OCI-LY7 (cell line): ENCODE data around the gene SNAPC4. TPM values are rescaled to one million over a fixed set of nuclear protein-coding genes. Genes with fewer than 3 reads are reported as not detected.
"Not testable (repeated sequence)": the region's sequence is repeated elsewhere in the genome, so short reads cannot be mapped to it uniquely, and the experiment has no call there.

ENCODE experiments used
- BruUV-seq: library from RNA; stranded (reverse); fragments of 400-500 nt; replicated peaks from 2 replicates; lab custom pipeline; 2021; lab: Mats Ljungman, UMichigan
- CTCF ChIA-PET: fragments of 300-600 bp; sonication (Branson Sonifier 250); formaldehyde crosslinking; loops from one replicate; lab custom pipeline; 2022; ENCODE audit warnings: antibody characterized with exemption; ENCODE audit not compliant: unreplicated experiment; lab: Charles Lee
- POLR2A ChIA-PET: fragments of 300-600 bp; sonication (Branson Sonifier 250); formaldehyde crosslinking; loops from one replicate; lab custom pipeline; 2022; ENCODE audit warnings: antibody characterized with exemption; lab: Charles Lee
- DNase-seq: peaks from one replicate; pipeline ENCODE4 v3.0.0-alpha.2; 2015; ENCODE audit warnings: low spot score
- H2AFZ ChIP-seq: fragments of 200-600 bp; sonication (generic), shearing (Covaris generic); 2 replicates; pipeline ENCODE4 v1.6.1; 2014; ENCODE audit warnings: mild to moderate bottlenecking, antibody characterized with exemption, low read length, moderate library complexity
- H3K27ac ChIP-seq: fragments of 200-600 bp; sonication (generic); 2 replicates; pipeline ENCODE4 v1.5.1; 2014; ENCODE audit warnings: mixed run types, low read depth, mild to moderate bottlenecking, moderate library complexity, low read length, inconsistent platforms; ENCODE audit not compliant: poor library complexity, severe bottlenecking
- H3K36me3 ChIP-seq: fragments of 200-600 bp; sonication (generic); 2 replicates; pipeline ENCODE4 v1.6.1; 2014; ENCODE audit warnings: mild to moderate bottlenecking, antibody characterized with exemption, low read length, moderate library complexity, mixed read lengths; ENCODE audit not compliant: insufficient read depth
- H3K4me1 ChIP-seq: fragments of 200-600 bp; sonication (generic); 2 replicates; pipeline ENCODE4 v1.5.1; 2014; ENCODE audit warnings: mild to moderate bottlenecking, low read length; ENCODE audit not compliant: insufficient read depth, poor library complexity, severe bottlenecking
- H3K4me2 ChIP-seq: fragments of 200-600 bp; sonication (generic); 2 replicates; pipeline ENCODE4 v1.6.1; 2014; ENCODE audit warnings: mild to moderate bottlenecking, low read length
- H3K4me3 ChIP-seq: fragments of 200-600 bp; sonication (generic); 2 replicates; pipeline ENCODE4 v1.5.1; 2014; ENCODE audit warnings: mild to moderate bottlenecking, low read depth, low read length; ENCODE audit not compliant: poor library complexity, severe bottlenecking
- H3K79me2 ChIP-seq: fragments of 200-600 bp; sonication (generic); 2 replicates; pipeline ENCODE4 v1.6.1; 2016; ENCODE audit warnings: low read depth, mild to moderate bottlenecking, low read length, moderate library complexity, mixed read lengths; ENCODE audit not compliant: insufficient read depth
- H3K9me2 ChIP-seq: fragments of 200-600 bp; sonication (generic); 2 replicates; pipeline ENCODE4 v1.6.1; 2016; ENCODE audit warnings: mild to moderate bottlenecking, low read length, mixed read lengths; ENCODE audit not compliant: insufficient read depth
- H3K9me3 ChIP-seq: fragments of 200-600 bp; sonication (generic); 2 replicates; pipeline ENCODE4 v1.6.1; 2014; ENCODE audit warnings: mild to moderate bottlenecking, mixed run types, low read length, mixed read lengths
- H4K20me1 ChIP-seq: fragments of 200-600 bp; sonication (generic); 2 replicates; pipeline ENCODE4 v1.6.1; 2014; ENCODE audit warnings: mild to moderate bottlenecking, antibody characterized with exemption, low read length, moderate library complexity, mixed read lengths; ENCODE audit not compliant: insufficient read depth
- EZH2phosphoT487 ChIP-seq: fragments of 200-600 bp; sonication (generic); IDR thresholded peaks from 2 replicates; pipeline ENCODE4 v1.6.1; 2018; ENCODE audit warnings: low read depth, borderline replicate concordance, mild to moderate bottlenecking, mixed run types, antibody characterized with exemption, low read length, moderate library complexity, mixed read lengths
- intact Hi-C: fragments of 100-400 bp; cut with micrococcal nuclease; formaldehyde crosslinking; loops from one replicate; pipeline ENCODE4 v1.10.0; 2022; ENCODE audit not compliant: unreplicated experiment
- total RNA-seq, 2 experiments: library from RNA; depleted of rRNA in 1 of 2; stranded (reverse); fragments of >200 nt in 1 of 2; shearing (Covaris generic) in 1 of 2; gene quantifications; 2 replicates each; pipeline ENCODE4 v1.2.3, GENCODE V29; 2014 to 2022
- TF ChIP-seq, protein P1 (sequence below): fragments of 200-600 bp; sonication (generic); conservative IDR thresholded peaks from 2 replicates; pipeline ENCODE4 v1.5.1; 2014; ENCODE audit warnings: mild to moderate bottlenecking, antibody characterized with exemption, low read length, moderate library complexity, mixed read lengths

SNAPC4 gene
- total RNA-seq, 2 experiments from 2014 or later = 13.4 to 16.8 TPM

DNA sequence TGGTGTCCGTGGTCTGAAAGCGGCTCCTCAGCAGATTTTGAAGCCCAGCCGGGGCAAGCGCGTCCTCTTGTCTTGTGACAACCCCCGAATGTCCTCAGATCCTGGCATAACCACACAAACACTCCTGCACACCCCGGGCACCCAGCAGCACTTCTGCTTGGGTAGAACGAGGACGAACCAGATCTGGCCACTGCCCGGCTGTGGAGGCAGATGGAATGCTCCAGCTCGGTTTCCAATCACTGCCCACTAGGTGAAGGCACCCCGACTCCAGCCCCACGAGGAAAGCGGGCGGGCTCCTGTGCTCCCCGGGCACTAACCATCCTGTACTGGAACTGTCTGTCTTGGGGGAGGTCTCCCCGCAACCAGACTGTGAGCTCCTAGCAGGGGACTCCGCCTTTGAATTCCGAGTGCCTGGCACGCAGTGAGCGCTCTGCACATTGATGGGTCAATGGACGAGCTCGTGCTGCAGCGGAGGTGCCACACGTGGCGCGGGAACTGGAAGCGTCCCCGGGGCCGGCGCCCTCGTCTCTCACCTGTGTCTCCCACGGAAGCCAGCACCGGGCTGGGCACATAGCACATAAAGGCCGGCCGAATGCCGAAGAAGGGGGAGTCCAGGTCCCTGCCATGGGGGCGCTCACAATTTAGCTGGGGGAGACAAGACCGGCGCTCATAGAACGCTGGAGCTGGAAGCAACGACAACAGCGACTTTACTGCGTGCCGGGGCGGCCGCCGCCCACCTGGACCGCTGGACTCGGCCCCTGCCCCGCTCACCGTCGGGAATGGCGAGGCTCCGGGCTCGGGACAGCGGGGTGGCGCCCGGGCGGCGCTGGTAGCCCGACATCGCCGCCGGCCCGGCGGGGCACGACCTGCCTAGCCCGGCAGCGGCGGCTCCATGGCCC is 9.8 kb upstream of the SNAPC4 start:
- Histone ChIP-seq H3K4me2 (peak overlapping the region; percentile 100), H3K36me3 (peaks cover 71% of the 10 kb centered on the region), H3K79me2 (peaks cover 49% of the 10 kb centered on the region), H2AFZ (no peak overlapping the region), H3K9me3 (no peaks in the 10 kb centered on the region), H4K20me1 (no peaks in the 10 kb centered on the region), H3K4me3 (peak overlapping the region; percentile 92), H3K9me2 (no peaks in the 10 kb centered on the region), H3K4me1 (peaks cover 37% of the 10 kb centered on the region), H3K27ac (peak overlapping the region; percentile 56)
- CTCF ChIA-PET = interaction anchor here (0.6 to 0.7 kb wide), 2 partner anchors 44 to 47 kb away, joined by 3 read pairs; partner anchors contain the start of gene DNLZ
- intact Hi-C loops = loop anchor here (2.0 kb wide), 1 partner anchor 73 kb away; the partner anchor contains the start of gene SEC16A
- peak; percentile 61 for DNase-seq
- POLR2A ChIA-PET = interaction anchor here (0.5 to 1.4 kb wide), 5 partner anchors 9 to 1139 kb away, joined by 3 to 5 read pairs (median 4); partner anchors contain the start of gene DNLZ
- TSS peak; percentile 52 for BruUV-seq
- TF ChIP-seq, protein P1, sequence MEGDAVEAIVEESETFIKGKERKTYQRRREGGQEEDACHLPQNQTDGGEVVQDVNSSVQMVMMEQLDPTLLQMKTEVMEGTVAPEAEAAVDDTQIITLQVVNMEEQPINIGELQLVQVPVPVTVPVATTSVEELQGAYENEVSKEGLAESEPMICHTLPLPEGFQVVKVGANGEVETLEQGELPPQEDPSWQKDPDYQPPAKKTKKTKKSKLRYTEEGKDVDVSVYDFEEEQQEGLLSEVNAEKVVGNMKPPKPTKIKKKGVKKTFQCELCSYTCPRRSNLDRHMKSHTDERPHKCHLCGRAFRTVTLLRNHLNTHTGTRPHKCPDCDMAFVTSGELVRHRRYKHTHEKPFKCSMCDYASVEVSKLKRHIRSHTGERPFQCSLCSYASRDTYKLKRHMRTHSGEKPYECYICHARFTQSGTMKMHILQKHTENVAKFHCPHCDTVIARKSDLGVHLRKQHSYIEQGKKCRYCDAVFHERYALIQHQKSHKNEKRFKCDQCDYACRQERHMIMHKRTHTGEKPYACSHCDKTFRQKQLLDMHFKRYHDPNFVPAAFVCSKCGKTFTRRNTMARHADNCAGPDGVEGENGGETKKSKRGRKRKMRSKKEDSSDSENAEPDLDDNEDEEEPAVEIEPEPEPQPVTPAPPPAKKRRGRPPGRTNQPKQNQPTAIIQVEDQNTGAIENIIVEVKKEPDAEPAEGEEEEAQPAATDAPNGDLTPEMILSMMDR = no peak
- no peak for TF ChIP-seq EZH2phosphoT487

- Histone ChIP-seq H3K79me2 (peaks cover 49% of the 10 kb centered on the region), H3K4me2 (no peak overlapping the region)
- no TSS peak for BruUV-seq
Measured at GRCh38 chr9:136407911-136408310, 7.9 kb upstream of the SNAPC4 start.

DNA sequence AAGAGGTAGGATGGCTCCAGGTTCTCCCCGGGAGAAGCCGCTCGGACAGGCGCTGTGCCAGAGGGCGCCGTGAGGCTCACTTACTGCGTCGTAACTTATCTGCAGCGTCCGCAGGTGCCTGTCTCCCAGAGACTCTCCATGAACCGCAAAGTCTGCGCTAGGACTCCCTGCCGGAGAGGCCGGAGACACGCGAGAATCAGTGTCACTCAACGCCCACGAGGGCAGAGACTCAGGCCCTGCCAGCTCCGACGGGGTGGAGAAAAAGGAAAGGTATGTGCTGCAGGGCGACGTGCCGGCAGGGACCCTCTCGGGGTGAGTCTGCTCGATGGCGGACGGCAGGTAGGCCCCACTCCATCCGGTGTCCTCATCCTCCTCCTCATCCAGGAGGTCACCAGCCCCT is 7.1 kb upstream of the SNAPC4 start:
- H3K9me2 ChIP-seq, H3K9me3 ChIP-seq, DNase-seq, POLR2A ChIA-PET, intact Hi-C loops, BruUV-seq, H4K20me1 ChIP-seq, H2AFZ ChIP-seq, H3K4me2 ChIP-seq, H3K27ac ChIP-seq, CTCF ChIA-PET, H3K4me3 ChIP-seq: not testable (repeated sequence)
- peaks cover 41% of the 10 kb centered on the region for H3K4me1 ChIP-seq
- H3K36me3 ChIP-seq = peaks cover 68% of the 10 kb centered on the region
- H3K79me2 ChIP-seq = peaks cover 41% of the 10 kb centered on the region

More at GRCh38 chr9:136407911-136408310, 7.9 kb upstream of the SNAPC4 start:
- H3K4me1 ChIP-seq = peaks cover 43% of the 10 kb centered on the region
- no peak for DNase-seq
- intact Hi-C loops = no loop called here
- no peak for TF ChIP-seq EZH2phosphoT487
- TF ChIP-seq, protein P1 = no peak
- H3K4me3 ChIP-seq = no peak overlapping the region
- no peak overlapping the region for H3K27ac ChIP-seq
- H4K20me1 ChIP-seq = no peaks in the 10 kb centered on the region
- H3K9me2 ChIP-seq = no peaks in the 10 kb centered on the region
- peaks cover 69% of the 10 kb centered on the region for H3K36me3 ChIP-seq
- H3K9me3 ChIP-seq = no peaks in the 10 kb centered on the region
- ChIA-PET POLR2A (no interaction called here), CTCF (no interaction called here)
- no peak overlapping the region for H2AFZ ChIP-seq

DNA sequence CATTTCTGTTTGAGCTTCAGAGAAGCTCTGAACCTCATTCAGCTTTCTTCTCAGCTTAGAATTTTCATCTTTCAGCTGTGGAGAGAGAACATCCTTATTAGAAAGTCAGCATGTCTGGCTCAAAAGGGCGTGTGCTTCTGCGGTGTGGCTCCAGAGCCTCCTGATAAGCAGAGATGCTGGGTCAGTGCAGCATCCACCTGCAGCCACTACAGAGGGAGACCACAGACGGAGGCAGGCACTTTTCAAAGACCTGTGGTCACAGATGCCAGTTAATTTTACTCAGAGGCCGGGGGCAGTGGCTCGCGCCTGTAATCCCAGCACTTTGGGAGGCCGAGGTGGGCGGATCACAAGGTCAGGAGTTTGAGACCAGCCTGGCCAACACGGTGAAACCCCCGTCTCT is 5.9 kb upstream of the SNAPC4 start:
- H4K20me1 ChIP-seq, intact Hi-C loops, H3K4me3 ChIP-seq, DNase-seq, H3K9me3 ChIP-seq, POLR2A ChIA-PET, H3K4me2 ChIP-seq, H3K27ac ChIP-seq, H2AFZ ChIP-seq, CTCF ChIA-PET, H3K9me2 ChIP-seq, BruUV-seq: not testable (repeated sequence)
- H3K79me2 ChIP-seq = peaks cover 30% of the 10 kb centered on the region
- H3K36me3 ChIP-seq = peaks cover 74% of the 10 kb centered on the region
- peaks cover 31% of the 10 kb centered on the region for H3K4me1 ChIP-seq
